ENCODE data around the gene C10orf67. TPM values are rescaled to one million over a fixed set of nuclear protein-coding genes. Genes with fewer than 3 reads are reported as not detected.
"Not testable (repeated sequence)": the region's sequence is repeated elsewhere in the genome, so short reads cannot be mapped to it uniquely, and the experiment has no call there.

C10orf67 gene
- total and polyA plus RNA-seq, 2 of the 8 experiments (the other 6 are each of a cell fraction or from before 2014, with no cell fraction given): 0.05 to 0.11 TPM

DNA sequence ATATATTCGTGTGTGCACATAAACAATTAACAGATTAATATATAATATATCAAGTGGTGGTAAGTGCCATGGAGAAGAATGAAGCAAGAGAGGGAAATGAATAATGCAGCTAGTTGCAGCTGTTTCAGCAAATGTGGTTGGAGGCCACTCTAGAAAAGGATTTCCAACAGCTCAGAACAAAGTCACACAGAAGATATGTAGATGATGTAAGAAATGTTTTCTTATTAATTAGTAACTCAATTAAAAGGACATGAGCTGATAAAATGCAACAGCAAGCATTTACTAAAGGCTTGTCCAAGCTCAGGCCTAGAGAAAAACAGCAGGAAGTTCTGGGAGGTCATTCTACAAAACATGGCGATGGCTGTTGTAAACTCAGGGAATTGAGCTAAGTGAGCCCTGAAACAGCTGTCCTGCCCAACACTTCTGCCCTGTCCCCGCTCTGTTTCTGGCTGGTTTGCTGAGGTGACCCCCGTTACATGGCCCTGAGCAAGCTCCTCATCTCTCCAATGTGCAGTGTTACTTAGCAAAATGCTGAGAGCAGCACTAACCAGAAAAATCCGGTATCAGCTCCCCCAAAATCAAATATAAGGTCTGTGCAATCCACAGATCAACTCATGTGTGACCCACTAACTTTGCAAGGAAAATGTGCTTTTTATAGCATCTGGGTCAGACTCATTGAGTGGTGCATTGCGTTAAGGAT lies 23.4 kb upstream of the C10orf67 start (continued):
- TF ChIP-seq CBX5 (IDR thresholded peaks at IDR 0.05; ENCODE audit: low read depth, low read length) (no peak), TEAD4 (IDR thresholded peaks at IDR 0.05; ENCODE audit: low read depth, low read length) (no peak), POU5F1 (IDR thresholded peaks at IDR 0.05; ENCODE audit: low read depth, low read length) (no peak), EGR1 (IDR thresholded peaks at IDR 0.05; ENCODE audit: borderline replicate concordance, low read depth, low read length) (no peak), PHF8 (conservative IDR thresholded peaks at IDR 0.05; ENCODE audit: low read depth, low read length) (no peak)
- TF ChIP-seq, protein P1, sequence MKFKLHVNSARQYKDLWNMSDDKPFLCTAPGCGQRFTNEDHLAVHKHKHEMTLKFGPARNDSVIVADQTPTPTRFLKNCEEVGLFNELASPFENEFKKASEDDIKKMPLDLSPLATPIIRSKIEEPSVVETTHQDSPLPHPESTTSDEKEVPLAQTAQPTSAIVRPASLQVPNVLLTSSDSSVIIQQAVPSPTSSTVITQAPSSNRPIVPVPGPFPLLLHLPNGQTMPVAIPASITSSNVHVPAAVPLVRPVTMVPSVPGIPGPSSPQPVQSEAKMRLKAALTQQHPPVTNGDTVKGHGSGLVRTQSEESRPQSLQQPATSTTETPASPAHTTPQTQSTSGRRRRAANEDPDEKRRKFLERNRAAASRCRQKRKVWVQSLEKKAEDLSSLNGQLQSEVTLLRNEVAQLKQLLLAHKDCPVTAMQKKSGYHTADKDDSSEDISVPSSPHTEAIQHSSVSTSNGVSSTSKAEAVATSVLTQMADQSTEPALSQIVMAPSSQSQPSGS (IDR thresholded peaks at IDR 0.05; ENCODE audit: low read length): no peak

DNA sequence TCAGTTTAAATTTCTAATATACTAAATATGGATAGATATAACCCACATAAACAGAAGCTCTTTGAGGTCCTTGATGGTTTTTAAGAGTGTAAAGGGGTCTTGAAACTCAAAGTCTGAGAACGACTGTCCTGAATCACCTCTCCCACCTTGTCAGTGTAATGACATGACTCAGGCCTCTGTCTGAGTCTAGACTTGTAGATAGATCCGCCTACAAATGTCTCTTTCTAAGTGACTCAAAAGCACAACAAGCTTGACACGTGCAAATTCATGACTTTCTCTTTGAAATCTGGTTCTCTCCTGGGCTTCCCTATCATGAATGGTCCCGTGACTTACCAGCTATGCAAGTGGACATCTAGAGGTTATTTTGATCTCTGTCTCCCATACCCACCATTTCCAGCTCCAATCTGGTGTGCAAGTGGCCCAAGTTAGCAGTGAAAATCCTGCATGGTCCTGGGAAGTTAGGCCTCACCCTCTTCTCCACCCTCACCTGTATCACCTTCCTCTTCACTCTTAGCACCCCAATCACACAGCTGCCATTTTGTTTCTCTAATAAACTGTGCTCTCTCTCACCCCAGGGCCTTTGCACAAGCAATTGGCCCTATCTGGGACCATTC lies 20.9 kb upstream of the C10orf67 start:
- H3K4ac ChIP-seq (replicated peaks; ENCODE audit: insufficient read length, low read depth, low read length); H2AFZ ChIP-seq (ENCODE audit: low read length); H3K9me3 ChIP-seq (ENCODE audit: insufficient read depth in 2 of 2, low read depth in 1 of 2, low read length in 1 of 2); FAIRE-seq; H2BK5ac ChIP-seq (ENCODE audit: low read depth, low read length); H3K14ac ChIP-seq (ENCODE audit: insufficient read length); H4K5ac ChIP-seq (ENCODE audit: insufficient read length, low read depth, low read length); H3K4me2 ChIP-seq (ENCODE audit: insufficient read depth in 1 of 2, low read depth in 2 of 2, low read length in 2 of 2); H4K91ac ChIP-seq (replicated peaks; ENCODE audit: insufficient read length, low read length); H3K4me1 ChIP-seq (replicated peaks in 1 of 4; ENCODE audit: control insufficient read depth in 3 of 4, insufficient read depth in 4 of 4, low read length in 3 of 4); H3K23ac ChIP-seq (ENCODE audit: insufficient read length); H3K36me3 ChIP-seq (ENCODE audit: control insufficient read depth in 2 of 4, insufficient read depth in 4 of 4, low read length in 3 of 4); H2BK12ac ChIP-seq (ENCODE audit: low read depth, low read length); H2AK5ac ChIP-seq (ENCODE audit: low read depth, low read length); H2BK120ac ChIP-seq (replicated peaks; ENCODE audit: low read depth, low read length); DNase-seq (ENCODE audit: low read depth in 1 of 2, low spot score in 2 of 2); H3K18ac ChIP-seq (ENCODE audit: extremely low read depth, low read length); POLR2A ChIA-PET (ENCODE audit: partially characterized antibody); H3K4me3 ChIP-seq (ENCODE audit: extremely low read depth in 1 of 4, insufficient read depth in 2 of 4, low read depth in 3 of 4, low read length in 4 of 4); H3K27me3 ChIP-seq (replicated peaks in 1 of 4; ENCODE audit: control insufficient read depth in 3 of 4, extremely low read depth in 1 of 4, insufficient read depth in 3 of 4, low read length in 3 of 4); H3K79me2 ChIP-seq (ENCODE audit: control insufficient read depth in 1 of 2, insufficient read depth in 2 of 2, low read length in 2 of 2); H3K9ac ChIP-seq (replicated peaks in 1 of 4; ENCODE audit: extremely low read depth in 1 of 4, low read depth in 3 of 4, low read length in 3 of 4); H3K79me1 ChIP-seq (ENCODE audit: low read depth, low read length); H2BK15ac ChIP-seq (ENCODE audit: low read length); H2BK20ac ChIP-seq (ENCODE audit: low read length); H3K23me2 ChIP-seq (ENCODE audit: low read depth, low read length); H4K20me1 ChIP-seq (replicated peaks in 1 of 2; ENCODE audit: control insufficient read depth in 1 of 2, insufficient read depth in 2 of 2, low read length in 2 of 2); H3K56ac ChIP-seq (replicated peaks; ENCODE audit: insufficient read length, low read depth, low read length); H4K8ac ChIP-seq (ENCODE audit: extremely low read depth, insufficient read depth, low read length); H3K27ac ChIP-seq (ENCODE audit: low read depth, low read length): not testable (repeated sequence)
- 86% methylated on average over 4 of the region's 4 CpGs; no CpG with 5 or more reads in 1 of the 2 experiments for WGBS, 2 experiments (ENCODE audit: extremely low coverage in 1 of 2, insufficient coverage in 1 of 2, insufficient read length in 1 of 2, insufficient replicate concordance in 2 of 2, low coverage in 1 of 2, low lambda C conversion rate in 2 of 2, missing lambda C conversion rate in 1 of 2)
- CTCF ChIA-PET (ENCODE audit: partially characterized antibody): interaction anchor here (1.6 kb wide), 1 partner anchor 71 kb away, joined by 3 read pairs; no protein-coding TSS in a partner anchor

Data from H1 (cell line).